CD4-positive, alpha-beta memory T cell (primary cell): ENCODE measurements around the gene DIABLO. TPM values are rescaled to one million over a fixed set of nuclear protein-coding genes. Genes with fewer than 3 reads are reported as not detected.
"Not testable (repeated sequence)": the region's sequence is repeated elsewhere in the genome, so short reads cannot be mapped to it uniquely, and the experiment has no call there.

Source experiments
- CTCF ChIA-PET: fragments of 350-600 bp; sonication (Branson Sonifier 250); formaldehyde crosslinking; loops from one replicate; lab custom pipeline; 2021; ENCODE audit warnings: inconsistent platforms; ENCODE audit not compliant: partially characterized antibody; lab: Charles Lee
- POLR2A ChIA-PET: fragments of 350-600 bp; sonication (Branson Sonifier 250); formaldehyde crosslinking; loops from one replicate; lab custom pipeline; 2021; ENCODE audit not compliant: partially characterized antibody; lab: Charles Lee
- DNase-seq, 5 donors: peaks; one replicate each; pipeline versions ENCODE4 v3.0.0 to v3.0.0-alpha.2; 2020 to 2022; ENCODE audit warnings: mixed read lengths in 1 of 5
- H3K27ac ChIP-seq: one replicate; pipeline ENCODE4 v1.7.0; 2013; ENCODE audit warnings: low read depth, low read length
- H3K27me3 ChIP-seq: 2 replicates; pipeline ENCODE4 v1.7.0; 2013; ENCODE audit warnings: mild to moderate bottlenecking, low read length, moderate library complexity; ENCODE audit not compliant: insufficient read depth
- H3K36me3 ChIP-seq: 2 replicates; pipeline ENCODE4 v1.7.0; 2013; ENCODE audit warnings: mild to moderate bottlenecking, low read length, moderate library complexity; ENCODE audit not compliant: insufficient read depth
- H3K4me1 ChIP-seq: 2 replicates; pipeline ENCODE4 v1.7.0; 2013; ENCODE audit warnings: mild to moderate bottlenecking, low read length, moderate library complexity; ENCODE audit not compliant: insufficient read depth
- H3K4me3 ChIP-seq, 2 donors: one replicate each; pipeline ENCODE4 v1.7.0; 2013; ENCODE audit warnings: low read length in 2 of 2, mild to moderate bottlenecking in 1 of 2
- H3K9me3 ChIP-seq, 2 donors: one replicate each; pipeline ENCODE4 v1.7.0; 2013; ENCODE audit warnings: low read length in 2 of 2, control low read depth in 1 of 2; ENCODE audit not compliant: control insufficient read depth in 1 of 2
- H3K27ac Mint-ChIP-seq, 7 donors: one replicate each; pipeline ENCODE4 v1.8.0; 2020 to 2021; ENCODE audit warnings: mixed read lengths in 7 of 7, mild to moderate bottlenecking in 6 of 7, inconsistent platforms in 3 of 7, moderate library complexity in 3 of 7
- H3K27me3 Mint-ChIP-seq, 2 donors: one replicate each; pipeline ENCODE4 v1.8.0; 2020 to 2021; ENCODE audit warnings: mixed read lengths in 2 of 2
- H3K36me3 Mint-ChIP-seq, 2 donors: one replicate each; pipeline ENCODE4 v1.8.0; 2020 to 2021; ENCODE audit warnings: mixed read lengths in 2 of 2, inconsistent platforms in 1 of 2, mild to moderate bottlenecking in 1 of 2
- H3K4me1 Mint-ChIP-seq, 4 donors: one replicate each; pipeline ENCODE4 v1.8.0; 2020 to 2021; ENCODE audit warnings: mixed read lengths in 4 of 4, mild to moderate bottlenecking in 1 of 4
- H3K4me3 Mint-ChIP-seq, 8 donors: one replicate each; pipeline ENCODE4 v1.8.0; 2020 to 2021; ENCODE audit warnings: mixed read lengths in 8 of 8, mild to moderate bottlenecking in 7 of 8, moderate library complexity in 6 of 8, inconsistent platforms in 3 of 8
- H3K9me3 Mint-ChIP-seq, 8 donors: one replicate each; pipeline ENCODE4 v1.8.0; 2020 to 2021; ENCODE audit warnings: mixed read lengths in 8 of 8, mild to moderate bottlenecking in 5 of 8, inconsistent platforms in 3 of 8, moderate library complexity in 1 of 8
- intact Hi-C: fragments of 100-400 bp; cut with micrococcal nuclease; formaldehyde crosslinking; loops from one replicate; pipeline ENCODE4 v1.15.1; 2023
- polyA plus RNA-seq, 2 donors: library from polyadenylated mRNA; unstranded; fragments of 300-500 nt; fragmentation: Illumina TruSeq; gene quantifications; one replicate each; pipeline ENCODE4 v1.2.3, GENCODE V29; 2021
- total RNA-seq, 2 experiments: library from RNA; stranded (reverse); gene quantifications; one replicate each; pipeline ENCODE4 v1.2.3, GENCODE V29; 2021

Gene DIABLO
- total and polyA plus RNA-seq, 4 experiments from 2014 or later: 40.0 to 62.0 (median 52.9) TPM

DNA sequence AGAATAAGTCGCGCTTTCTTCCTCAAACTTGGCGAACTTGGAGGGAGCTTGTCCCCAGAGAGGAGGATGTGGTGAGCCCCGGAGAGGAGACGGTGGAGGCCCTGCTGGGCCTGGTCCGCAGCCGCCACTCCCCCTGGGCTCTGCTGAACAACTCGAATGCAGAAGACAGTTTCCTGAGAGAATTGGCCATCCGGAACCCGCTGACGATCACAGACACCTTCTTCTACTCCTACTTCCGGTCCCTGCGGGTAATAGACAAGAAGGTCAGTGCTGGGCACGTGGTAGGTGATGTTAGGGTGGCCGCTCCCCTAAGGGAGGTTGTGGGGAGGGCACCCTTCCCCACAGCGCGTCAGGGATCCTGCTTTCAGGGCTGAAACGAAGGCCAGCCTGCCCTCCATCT, 41.3 kb downstream of the DIABLO start:
- peak overlapping the region in 5 of 8 donors; percentile 20 to 59 (median 54) for H3K4me3 Mint-ChIP-seq
- Histone ChIP-seq H3K4me1 (no peaks in the 10 kb centered on the region), H3K4me3 (no peak overlapping the region), H3K27me3 (no peaks in the 10 kb centered on the region), H3K27ac (no peak overlapping the region), H3K36me3 (no peaks in the 10 kb centered on the region), H3K9me3 (no peaks in the 10 kb centered on the region)
- H3K27me3 Mint-ChIP-seq: peaks cover 3 to 6% of the 10 kb centered on the region in 2 donors
- no peaks in the 10 kb centered on the region for H3K9me3 Mint-ChIP-seq
- H3K4me1 Mint-ChIP-seq: peaks cover 0 to 8% (median 3%) of the 10 kb centered on the region in 4 donors
- H3K36me3 Mint-ChIP-seq: no peaks in the 10 kb centered on the region
- CTCF ChIA-PET: no interaction called here
- intact Hi-C loops: no loop called here
- POLR2A ChIA-PET: no interaction called here
- no peak for DNase-seq
- no peak overlapping the region for H3K27ac Mint-ChIP-seq

DNA sequence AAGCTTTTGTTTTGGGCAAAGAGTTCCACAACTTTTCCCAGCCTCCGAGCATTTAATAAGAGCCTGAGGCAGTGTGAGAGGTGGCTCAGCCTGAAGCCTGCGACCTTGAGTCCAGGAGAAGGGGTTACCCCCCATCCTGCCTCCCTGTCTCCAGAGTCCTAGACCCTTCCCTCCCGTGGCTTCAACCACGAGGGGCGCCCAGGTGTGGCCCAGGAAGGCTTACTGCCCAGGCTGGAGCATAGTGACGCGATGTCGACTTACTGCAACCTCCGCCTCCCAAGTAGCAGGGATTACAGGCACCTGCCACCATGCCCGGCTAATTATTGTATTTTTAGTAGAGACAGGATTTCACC, 42.3 kb downstream of the DIABLO start:
- H3K36me3 Mint-ChIP-seq: no peaks in the 10 kb centered on the region
- Histone ChIP-seq H3K27me3 (no peaks in the 10 kb centered on the region), H3K4me3 (peak overlapping the region in 1 of 2 donors; percentile 18), H3K36me3 (no peaks in the 10 kb centered on the region), H3K9me3 (no peaks in the 10 kb centered on the region), H3K4me1 (no peaks in the 10 kb centered on the region), H3K27ac (no peak overlapping the region)
- CTCF ChIA-PET: no interaction called here
- POLR2A ChIA-PET: interaction anchor here (1.1 to 1.3 kb wide), 2 partner anchors 42 to 95 kb away, joined by 3 to 7 read pairs; partner anchors contain the start of gene DIABLO
- H3K27me3 Mint-ChIP-seq: peaks cover 3 to 6% of the 10 kb centered on the region in 2 donors
- no peaks in the 10 kb centered on the region for H3K9me3 Mint-ChIP-seq
- intact Hi-C loops: no loop called here
- H3K27ac Mint-ChIP-seq: no peak overlapping the region
- peak overlapping the region in 6 of 8 donors; percentile 8 to 77 (median 27) for H3K4me3 Mint-ChIP-seq
- peaks cover 0 to 8% (median 3%) of the 10 kb centered on the region in 4 donors for H3K4me1 Mint-ChIP-seq
- no peak for DNase-seq

DNA sequence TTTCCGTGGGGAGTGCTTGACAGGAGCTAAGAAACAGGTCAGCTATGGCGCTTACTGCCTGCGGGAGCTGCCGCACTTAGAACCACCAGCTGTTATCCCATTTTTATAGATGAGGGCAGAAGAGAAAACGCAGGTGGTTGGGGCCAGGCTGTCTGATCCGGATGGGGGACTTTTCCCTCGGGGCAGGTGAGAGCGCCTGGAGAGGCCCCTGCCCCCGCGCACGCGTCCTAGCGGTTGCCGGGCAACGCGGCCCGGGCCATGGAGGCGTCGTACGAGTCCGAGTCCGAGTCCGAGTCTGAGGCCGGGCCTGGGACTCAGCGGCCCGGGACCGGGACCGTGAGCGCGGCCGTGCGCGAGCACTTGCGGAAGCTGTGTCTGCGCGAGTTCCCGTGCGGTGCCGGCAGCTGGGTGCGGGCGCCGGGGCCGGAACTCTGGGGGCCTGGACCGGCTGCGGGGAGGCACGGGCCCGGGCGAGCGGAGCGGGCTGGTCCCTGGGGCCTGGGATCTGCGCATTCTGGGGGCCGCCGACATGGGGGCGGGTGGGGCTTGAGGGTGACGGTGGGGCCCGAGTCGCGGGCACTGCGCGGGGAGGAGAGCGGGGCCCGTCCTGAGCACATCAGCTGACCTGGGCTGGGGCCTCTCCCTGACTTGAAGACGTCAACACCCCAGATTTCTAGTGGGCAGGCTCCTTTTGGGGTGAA, 42.8 kb downstream of the DIABLO start, which contains the start of gene LRRC43:
LRRC43 (plus strand) TSS at position 237 of the 701 bp plus-strand sequence; CDS start at position 259, 22 bp downstream.
- H3K4me1 ChIP-seq: no peaks in the 10 kb centered on the region
- Mint-ChIP-seq H3K36me3 (no peaks in the 10 kb centered on the region), H3K4me1 (peaks cover 0 to 8% (median 3%) of the 10 kb centered on the region in 4 donors), H3K27ac (peak within 1 kb of the TSS in 1 of 7 donors; percentile 22), H3K4me3 (peak within 1 kb of the TSS; percentile 70 to 91 (median 82)), H3K27me3 (peaks cover 3 to 6% of the 10 kb centered on the region in 2 donors), H3K9me3 (no peaks in the 10 kb centered on the region)
- ChIA-PET CTCF (no interaction called here), POLR2A (interaction anchor here (1.1 to 1.3 kb wide), 2 partner anchors 43 to 95 kb away, joined by 3 to 7 read pairs; partner anchors contain the start of gene DIABLO)
- peak in 3 of 5 donors; percentile 15 to 26 (median 17) for DNase-seq
- no peaks in the 10 kb centered on the region for H3K9me3 ChIP-seq
- intact Hi-C loops: no loop called here
- H3K4me3 ChIP-seq: peak within 1 kb of the TSS in 1 of 2 donors; percentile 18
- H3K27me3 ChIP-seq: no peaks in the 10 kb centered on the region
- H3K27ac ChIP-seq: no peak within 1 kb of the TSS
- no peaks in the 10 kb centered on the region for H3K36me3 ChIP-seq

DNA sequence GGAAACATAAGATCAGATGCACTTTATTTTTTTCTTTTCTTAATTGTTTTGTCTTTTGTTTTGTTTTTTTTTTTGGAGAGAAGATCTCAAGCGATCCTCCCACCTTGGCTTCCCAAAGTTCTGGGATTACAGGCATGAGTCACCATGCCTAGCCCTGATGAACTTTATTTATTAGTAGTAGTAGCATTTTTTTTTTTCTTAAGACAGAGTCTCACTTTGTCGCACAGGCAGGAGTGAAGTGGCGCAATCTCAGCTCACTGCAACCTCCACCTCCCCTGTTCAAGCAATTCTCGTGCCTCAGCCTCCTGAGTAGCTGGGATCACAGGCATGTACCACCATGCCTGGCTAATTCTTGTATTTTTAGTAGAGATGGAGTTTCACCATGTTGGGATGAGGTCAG, 49.4 kb downstream of the DIABLO start:
- H3K9me3 ChIP-seq, H3K4me1 ChIP-seq, H3K9me3 Mint-ChIP-seq, intact Hi-C loops, H3K27ac ChIP-seq, CTCF ChIA-PET, DNase-seq, H3K27me3 Mint-ChIP-seq, H3K4me3 ChIP-seq, H3K36me3 Mint-ChIP-seq, POLR2A ChIA-PET, H3K4me3 Mint-ChIP-seq, H3K27ac Mint-ChIP-seq, H3K27me3 ChIP-seq, H3K36me3 ChIP-seq, H3K4me1 Mint-ChIP-seq: not testable (repeated sequence)

DNA sequence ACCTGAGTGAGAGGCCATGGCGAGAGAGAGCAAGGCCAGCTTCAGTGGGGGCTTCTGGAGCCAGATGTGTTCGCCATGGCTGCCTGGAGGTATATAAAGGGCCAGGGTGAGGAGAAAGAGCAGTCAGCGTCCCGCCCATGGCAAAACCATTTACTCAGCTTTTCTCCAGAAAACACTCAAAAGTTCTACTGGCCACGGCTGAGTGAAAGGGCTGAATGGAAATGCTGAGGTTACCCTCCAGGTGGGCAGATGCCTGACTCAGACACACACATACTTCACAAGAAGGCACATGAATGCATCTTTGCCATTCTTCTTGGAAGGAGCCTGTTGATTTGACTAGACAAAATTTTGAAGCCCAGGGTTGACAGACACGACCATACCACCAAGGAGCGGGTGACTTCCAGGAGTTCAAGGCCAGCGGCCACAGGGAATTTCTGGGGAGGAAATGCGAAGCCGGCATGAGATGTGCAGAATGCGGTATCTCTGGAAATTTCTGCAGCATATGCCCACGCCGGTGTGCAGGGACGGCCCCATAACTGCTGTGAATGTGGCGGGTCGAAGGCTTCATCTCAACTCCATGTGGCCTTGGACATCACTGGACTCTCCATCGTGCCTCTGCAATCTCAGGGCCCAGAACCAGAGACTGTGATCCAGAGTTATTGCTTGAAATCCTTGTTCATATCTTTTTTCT, 51.6 kb downstream of the DIABLO start, which contains the start of gene IL31:
IL31 (minus strand) TSS at position 67 of the 691 bp plus-strand sequence; CDS start at position 18, 49 bp downstream.
- ChIA-PET POLR2A (no interaction called here), CTCF (no interaction called here)
- Histone ChIP-seq H3K27ac (no peak within 1 kb of the TSS), H3K27me3 (no peaks in the 10 kb centered on the region), H3K4me1 (no peaks in the 10 kb centered on the region), H3K4me3 (no peak within 1 kb of the TSS), H3K36me3 (no peaks in the 10 kb centered on the region), H3K9me3 (no peaks in the 10 kb centered on the region)
- H3K27ac Mint-ChIP-seq: no peak within 1 kb of the TSS
- no peak for DNase-seq
- H3K27me3 Mint-ChIP-seq: peaks cover 0 to 2% of the 10 kb centered on the region in 2 donors
- no peak within 1 kb of the TSS for H3K4me3 Mint-ChIP-seq
- no peaks in the 10 kb centered on the region for H3K4me1 Mint-ChIP-seq
- H3K36me3 Mint-ChIP-seq: no peaks in the 10 kb centered on the region
- H3K9me3 Mint-ChIP-seq: peaks cover 0 to 1% (median 0%) of the 10 kb centered on the region in 8 donors
- intact Hi-C loops: no loop called here

DNA sequence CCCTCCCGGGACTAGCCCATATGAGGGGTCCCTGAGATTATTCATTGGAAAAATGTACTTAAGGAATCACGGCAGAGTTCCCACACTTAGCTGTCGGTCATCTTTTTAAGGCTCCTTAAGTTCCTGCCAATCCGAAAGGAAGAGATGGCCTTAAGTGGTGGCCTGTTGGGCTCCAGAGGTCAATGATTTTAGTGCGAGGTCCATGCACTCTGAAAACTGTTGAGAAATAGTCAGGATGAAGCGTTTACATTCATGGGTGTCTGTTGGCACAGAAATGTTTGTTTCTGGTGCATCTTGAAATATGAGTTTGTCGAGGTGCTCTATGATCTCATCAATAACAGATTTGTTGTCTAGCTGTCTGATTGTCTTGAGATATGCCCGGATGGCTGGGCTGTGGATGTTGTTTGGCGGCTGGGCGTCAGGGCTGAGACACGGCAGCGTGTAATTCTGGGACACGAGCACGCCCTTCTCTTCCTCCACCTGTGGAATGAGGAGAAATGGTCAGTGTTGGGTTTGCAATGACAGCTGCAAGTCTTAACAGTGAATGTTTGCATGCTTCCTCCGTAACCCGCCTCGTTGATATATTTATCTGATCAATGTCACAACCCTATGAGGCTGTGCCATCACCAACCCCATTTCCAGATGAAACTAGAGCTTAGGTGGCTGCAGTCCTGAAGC, 53.5 kb downstream of the DIABLO start:
- peaks cover under 1 to 1% (median under 1%) of the 10 kb centered on the region in 4 donors for H3K4me1 Mint-ChIP-seq
- Histone ChIP-seq H3K27ac (no peak overlapping the region), H3K36me3 (no peaks in the 10 kb centered on the region), H3K4me3 (no peak overlapping the region), H3K27me3 (no peaks in the 10 kb centered on the region), H3K4me1 (no peaks in the 10 kb centered on the region), H3K9me3 (no peaks in the 10 kb centered on the region)
- no peak overlapping the region for H3K27ac Mint-ChIP-seq
- intact Hi-C loops: no loop called here
- no peak overlapping the region for H3K4me3 Mint-ChIP-seq
- H3K9me3 Mint-ChIP-seq: peaks cover 0 to 1% (median 0%) of the 10 kb centered on the region in 8 donors
- peaks cover 2% of the 10 kb centered on the region in 2 donors for H3K27me3 Mint-ChIP-seq
- ChIA-PET CTCF (interaction anchor here (1.4 kb wide), 1 partner anchor 183 kb away, joined by 3 read pairs; no protein-coding TSS in a partner anchor), POLR2A (no interaction called here)
- no peaks in the 10 kb centered on the region for H3K36me3 Mint-ChIP-seq
- no peak for DNase-seq

DNA sequence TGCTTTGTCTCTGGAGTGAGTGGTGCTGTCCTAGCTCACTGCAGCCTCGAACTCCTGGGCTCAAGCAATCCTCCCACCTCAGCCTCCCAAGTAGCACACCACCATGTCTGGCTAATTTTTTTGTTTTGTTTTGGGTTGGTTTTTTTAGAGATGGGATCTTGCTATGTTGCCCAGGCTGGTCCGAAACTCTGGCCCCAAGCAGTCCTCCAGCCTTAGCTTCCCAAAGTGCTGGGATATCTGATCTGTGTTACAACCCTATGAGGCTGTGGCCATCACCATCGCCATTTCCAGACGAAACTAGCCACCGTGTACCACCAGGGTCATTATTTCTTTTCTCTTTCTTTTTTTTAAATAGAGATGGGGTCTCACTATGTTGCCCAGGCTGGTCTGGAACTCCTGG, 54.5 kb downstream of the DIABLO start:
- peaks cover 2 to 9% of the 10 kb centered on the region in 2 donors for H3K27me3 Mint-ChIP-seq
- Histone ChIP-seq H3K4me1 (peaks cover 6% of the 10 kb centered on the region), H3K36me3 (no peaks in the 10 kb centered on the region), H3K27me3 (no peaks in the 10 kb centered on the region), H3K9me3 (no peaks in the 10 kb centered on the region), H3K27ac (no peak overlapping the region), H3K4me3 (no peak overlapping the region)
- no peak overlapping the region for H3K4me3 Mint-ChIP-seq
- no peak for DNase-seq
- no peak overlapping the region for H3K27ac Mint-ChIP-seq
- intact Hi-C loops: no loop called here
- no peaks in the 10 kb centered on the region for H3K36me3 Mint-ChIP-seq
- ChIA-PET POLR2A (no interaction called here), CTCF (no interaction called here)
- peaks cover 7 to 10% (median 9%) of the 10 kb centered on the region in 4 donors for H3K4me1 Mint-ChIP-seq
- H3K9me3 Mint-ChIP-seq: peaks cover 0 to 1% (median 0%) of the 10 kb centered on the region in 8 donors
